HL-60 (cell line): ENCODE results near the gene AP1M2.
A peak's percentile ranks its signal among the peaks of the same experiment; 100 is the strongest.

ENCODE experiments used
- DNase-seq, 2 experiments: peaks; one replicate each; pipeline ENCODE4 v3.0.0-alpha.2; 2010 to 2020; ENCODE audit warnings: low read depth in 1 of 2, low spot score in 1 of 2
- H3K27ac ChIP-seq: fragments of 250-450 bp; sonication (Bioruptor Pico); replicated peaks from 2 replicates; pipeline ENCODE4 v1.5.1; 2020; ENCODE audit warnings: mild to moderate bottlenecking, moderate library complexity
- H3K27me3 ChIP-seq: fragments of 250-450 bp; sonication (Bioruptor Pico); 2 replicates; pipeline ENCODE4 v1.5.1; 2021; ENCODE audit warnings: mild to moderate bottlenecking, moderate library complexity; ENCODE audit not compliant: insufficient read depth, poor library complexity, severe bottlenecking
- H3K4me3 ChIP-seq: replicated peaks from 2 replicates; pipeline ENCODE4 v1.5.1; 2011; ENCODE audit warnings: mild to moderate bottlenecking, control low read depth, low read length; ENCODE audit not compliant: insufficient read depth
- GABPA ChIP-seq: IDR thresholded peaks from 2 replicates; pipeline ENCODE4 v1.6.1; 2012; ENCODE audit warnings: low read depth
- POLR2AphosphoS5 ChIP-seq: IDR thresholded peaks from 2 replicates; pipeline ENCODE4 v1.6.1; 2012; ENCODE audit warnings: low read depth
- SPI1 ChIP-seq: IDR thresholded peaks from 2 replicates; pipeline ENCODE4 v1.6.1; 2012; ENCODE audit warnings: low read depth, mild to moderate bottlenecking, borderline replicate concordance
- TF ChIP-seq, protein P1 (sequence below): IDR thresholded peaks from one replicate; pipeline ENCODE4 v1.5.1; 2011; ENCODE audit warnings: low read length, control low read depth, inconsistent platforms; ENCODE audit not compliant: insufficient read depth
- TF ChIP-seq, protein P2 (sequence below): IDR thresholded peaks from 2 replicates; pipeline ENCODE4 v1.6.1; 2012; ENCODE audit warnings: low read depth; ENCODE audit not compliant: insufficient replicate concordance

AP1M2 gene

DNA sequence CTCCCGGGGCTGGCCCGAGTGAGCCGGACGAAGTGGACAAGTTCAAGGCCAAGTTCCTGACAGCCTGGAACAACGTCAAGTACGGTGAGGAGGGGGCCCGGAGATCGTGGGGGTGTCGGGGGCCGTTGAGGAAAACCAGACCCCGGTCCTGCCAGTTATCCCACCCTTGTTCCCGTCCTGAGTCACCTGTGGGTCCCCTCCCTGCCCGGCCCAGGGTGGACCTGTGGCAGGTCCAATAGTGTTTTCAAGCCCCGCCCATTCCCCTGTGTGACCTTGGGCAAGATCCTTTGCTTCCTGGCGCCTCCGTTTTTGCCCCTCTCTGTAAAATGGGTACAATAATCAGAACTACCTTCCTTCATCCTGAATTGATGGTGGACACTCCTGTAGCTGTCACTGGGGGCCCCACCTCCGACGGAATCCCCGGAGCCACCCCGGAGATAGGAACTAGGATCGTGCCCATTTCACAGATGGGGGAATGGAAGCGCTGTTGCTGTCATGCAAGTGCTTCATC lies 42.8 kb downstream of the AP1M2 start:
- peak in 1 of 2 experiments; percentile 33 for DNase-seq
- TF ChIP-seq, protein P1, sequence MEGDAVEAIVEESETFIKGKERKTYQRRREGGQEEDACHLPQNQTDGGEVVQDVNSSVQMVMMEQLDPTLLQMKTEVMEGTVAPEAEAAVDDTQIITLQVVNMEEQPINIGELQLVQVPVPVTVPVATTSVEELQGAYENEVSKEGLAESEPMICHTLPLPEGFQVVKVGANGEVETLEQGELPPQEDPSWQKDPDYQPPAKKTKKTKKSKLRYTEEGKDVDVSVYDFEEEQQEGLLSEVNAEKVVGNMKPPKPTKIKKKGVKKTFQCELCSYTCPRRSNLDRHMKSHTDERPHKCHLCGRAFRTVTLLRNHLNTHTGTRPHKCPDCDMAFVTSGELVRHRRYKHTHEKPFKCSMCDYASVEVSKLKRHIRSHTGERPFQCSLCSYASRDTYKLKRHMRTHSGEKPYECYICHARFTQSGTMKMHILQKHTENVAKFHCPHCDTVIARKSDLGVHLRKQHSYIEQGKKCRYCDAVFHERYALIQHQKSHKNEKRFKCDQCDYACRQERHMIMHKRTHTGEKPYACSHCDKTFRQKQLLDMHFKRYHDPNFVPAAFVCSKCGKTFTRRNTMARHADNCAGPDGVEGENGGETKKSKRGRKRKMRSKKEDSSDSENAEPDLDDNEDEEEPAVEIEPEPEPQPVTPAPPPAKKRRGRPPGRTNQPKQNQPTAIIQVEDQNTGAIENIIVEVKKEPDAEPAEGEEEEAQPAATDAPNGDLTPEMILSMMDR, result no peak
- TF ChIP-seq GABPA (no peak), SPI1 (no peak), POLR2AphosphoS5 (no peak)
- TF ChIP-seq, protein P2, sequence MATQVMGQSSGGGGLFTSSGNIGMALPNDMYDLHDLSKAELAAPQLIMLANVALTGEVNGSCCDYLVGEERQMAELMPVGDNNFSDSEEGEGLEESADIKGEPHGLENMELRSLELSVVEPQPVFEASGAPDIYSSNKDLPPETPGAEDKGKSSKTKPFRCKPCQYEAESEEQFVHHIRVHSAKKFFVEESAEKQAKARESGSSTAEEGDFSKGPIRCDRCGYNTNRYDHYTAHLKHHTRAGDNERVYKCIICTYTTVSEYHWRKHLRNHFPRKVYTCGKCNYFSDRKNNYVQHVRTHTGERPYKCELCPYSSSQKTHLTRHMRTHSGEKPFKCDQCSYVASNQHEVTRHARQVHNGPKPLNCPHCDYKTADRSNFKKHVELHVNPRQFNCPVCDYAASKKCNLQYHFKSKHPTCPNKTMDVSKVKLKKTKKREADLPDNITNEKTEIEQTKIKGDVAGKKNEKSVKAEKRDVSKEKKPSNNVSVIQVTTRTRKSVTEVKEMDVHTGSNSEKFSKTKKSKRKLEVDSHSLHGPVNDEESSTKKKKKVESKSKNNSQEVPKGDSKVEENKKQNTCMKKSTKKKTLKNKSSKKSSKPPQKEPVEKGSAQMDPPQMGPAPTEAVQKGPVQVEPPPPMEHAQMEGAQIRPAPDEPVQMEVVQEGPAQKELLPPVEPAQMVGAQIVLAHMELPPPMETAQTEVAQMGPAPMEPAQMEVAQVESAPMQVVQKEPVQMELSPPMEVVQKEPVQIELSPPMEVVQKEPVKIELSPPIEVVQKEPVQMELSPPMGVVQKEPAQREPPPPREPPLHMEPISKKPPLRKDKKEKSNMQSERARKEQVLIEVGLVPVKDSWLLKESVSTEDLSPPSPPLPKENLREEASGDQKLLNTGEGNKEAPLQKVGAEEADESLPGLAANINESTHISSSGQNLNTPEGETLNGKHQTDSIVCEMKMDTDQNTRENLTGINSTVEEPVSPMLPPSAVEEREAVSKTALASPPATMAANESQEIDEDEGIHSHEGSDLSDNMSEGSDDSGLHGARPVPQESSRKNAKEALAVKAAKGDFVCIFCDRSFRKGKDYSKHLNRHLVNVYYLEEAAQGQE, result no peak
- peak overlapping the region; percentile 72 for H3K4me3 ChIP-seq
- H3K27ac ChIP-seq, result peak overlapping the region; percentile 68
- H3K27me3 ChIP-seq, result no peaks in the 10 kb centered on the region

DNA sequence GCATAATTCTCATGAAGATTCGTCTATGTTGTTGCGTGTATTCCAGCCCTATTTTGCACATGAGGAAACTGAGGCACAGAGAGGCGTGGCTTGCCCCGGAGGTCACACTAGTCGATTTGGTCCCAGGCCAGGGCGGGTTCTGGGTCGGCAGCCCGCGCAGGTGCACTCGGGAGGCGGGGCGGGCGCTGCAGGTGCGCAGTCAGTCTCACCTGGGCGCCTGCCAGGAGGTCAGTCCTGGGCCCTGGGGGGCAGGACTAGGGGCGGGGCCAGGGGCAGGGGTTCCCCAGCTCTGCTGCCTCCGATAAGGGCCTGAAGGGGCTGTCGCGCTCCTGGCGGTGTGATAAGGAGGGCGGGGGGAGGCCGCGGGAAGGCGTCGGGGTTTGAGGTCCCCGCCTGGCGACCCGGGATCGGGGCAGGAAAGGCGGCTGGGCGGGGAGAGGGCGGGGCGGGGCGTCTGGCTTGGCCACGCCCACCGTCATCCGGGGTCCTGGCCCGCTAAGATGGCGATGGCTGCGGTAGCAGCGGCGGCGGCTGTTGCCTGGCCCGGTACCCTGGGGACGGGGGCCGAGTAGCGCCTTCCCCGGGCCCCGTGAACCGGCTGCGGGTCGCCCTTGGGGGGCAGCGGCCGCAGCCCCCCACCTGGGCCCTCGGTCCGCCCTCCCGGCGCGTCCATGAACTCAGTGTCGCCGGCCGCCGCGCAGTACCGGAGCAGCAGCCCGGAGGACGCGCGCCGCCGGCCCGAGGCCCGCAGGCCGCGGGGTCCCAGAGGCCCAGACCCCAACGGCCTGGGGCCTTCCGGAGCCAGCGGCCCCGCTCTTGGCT lies 43.5 kb downstream of the AP1M2 start, which contains the start of gene ATG4D:
ATG4D (plus strand) TSS at position 485 of the 822 bp plus-strand sequence; CDS start at position 672, 187 bp downstream.
- peak within 1 kb of the TSS; percentile 68 for H3K27ac ChIP-seq
- TF ChIP-seq SPI1, result no peak
- TF ChIP-seq, protein P2, result no peak
- no peaks in the 10 kb centered on the region for H3K27me3 ChIP-seq
- peak in 1 of 2 experiments; percentile 65 for DNase-seq
- H3K4me3 ChIP-seq, result peak within 1 kb of the TSS; percentile 72

DNA sequence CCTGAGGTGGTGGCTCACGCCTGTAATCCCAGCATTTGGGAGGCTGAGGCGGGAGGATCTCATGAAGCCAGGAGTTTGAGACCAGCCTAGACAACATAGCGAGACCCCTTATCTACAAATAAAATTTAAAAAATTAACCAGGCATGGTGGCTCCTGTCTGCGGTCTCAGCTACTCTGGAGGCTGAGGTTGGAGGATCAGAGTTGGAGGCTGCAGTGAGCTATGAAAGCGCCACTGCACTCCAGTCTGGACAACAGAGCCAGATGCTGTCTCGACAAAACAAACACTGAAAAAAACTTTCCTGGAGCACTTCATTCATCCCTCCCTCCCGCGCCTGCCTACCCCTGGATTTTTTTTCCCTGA lies 44.1 kb downstream of the AP1M2 start:
- DNase-seq, result no peak
- no peak overlapping the region for H3K27ac ChIP-seq
- H3K27me3 ChIP-seq, result no peaks in the 10 kb centered on the region
- TF ChIP-seq POLR2AphosphoS5, result no peak
- TF ChIP-seq SPI1, result no peak
- TF ChIP-seq, protein P1, result no peak
- TF ChIP-seq, protein P2, result no peak
- no peak for TF ChIP-seq GABPA
- H3K4me3 ChIP-seq, result peak overlapping the region; percentile 72
